Panc1 (cell line): ENCODE data around the gene DPH3. TPM values are rescaled to one million over a fixed set of nuclear protein-coding genes. Genes with fewer than 3 reads are reported as not detected.

Experiments
- ATAC-seq: fragments of 200-7000 bp; cut with Tn5 transposase; 2 replicates; pipeline ENCODE4 v1.9.1; 2020; ENCODE audit warnings: mild to moderate bottlenecking, moderate library complexity
- BruUV-seq: library from RNA; stranded (reverse); fragments of 400-500 nt; replicated peaks from 2 replicates; lab custom pipeline; 2021; lab: Mats Ljungman, UMichigan
- CTCF ChIA-PET: fragments of 300-600 bp; sonication (Branson Sonifier 250); formaldehyde crosslinking; loops from one replicate; lab custom pipeline; 2022; ENCODE audit warnings: antibody characterized with exemption; lab: Charles Lee
- POLR2A ChIA-PET: fragments of 300-600 bp; sonication (Branson Sonifier 250); formaldehyde crosslinking; loops from one replicate; lab custom pipeline; 2022; ENCODE audit warnings: antibody characterized with exemption; lab: Charles Lee
- DNase-seq: peaks from one replicate; pipeline ENCODE4 v3.0.0-alpha.2; 2010; ENCODE audit warnings: low read depth, low spot score
- H3K27ac ChIP-seq: 2 replicates; pipeline ENCODE4 v1.5.1; 2011; ENCODE audit warnings: mild to moderate bottlenecking, low read length, inconsistent platforms
- H3K27me3 ChIP-seq: fragments of 200-500 bp; sonication (Bioruptor generic); 2 replicates; pipeline ENCODE4 v1.6.0; 2014; ENCODE audit warnings: low read length, inconsistent platforms; ENCODE audit not compliant: control insufficient read depth, insufficient read depth
- H3K36me3 ChIP-seq: fragments of 200-500 bp; sonication (Bioruptor generic); 2 replicates; pipeline ENCODE4 v1.5.1; 2014; ENCODE audit warnings: inconsistent platforms, mild to moderate bottlenecking, low read length, moderate library complexity; ENCODE audit not compliant: control insufficient read depth, insufficient read depth
- H3K4me1 ChIP-seq: 2 replicates; pipeline ENCODE4 v1.5.1; 2011; ENCODE audit warnings: inconsistent platforms, mild to moderate bottlenecking, low read length, moderate library complexity; ENCODE audit not compliant: control insufficient read depth, insufficient read depth
- H3K4me3 ChIP-seq, 2 experiments: 2 replicates each; pipeline ENCODE4 v1.5.1; 2011 to 2012; ENCODE audit warnings: low read depth in 2 of 2, low read length in 2 of 2, mild to moderate bottlenecking in 2 of 2, inconsistent platforms in 1 of 2, moderate library complexity in 1 of 2
- H3K9me3 ChIP-seq: fragments of 200-500 bp; sonication (Bioruptor generic); 2 replicates; pipeline ENCODE4 v1.5.1; 2014; ENCODE audit warnings: low read depth, mild to moderate bottlenecking, inconsistent platforms, low read length, moderate library complexity; ENCODE audit not compliant: control insufficient read depth, insufficient read depth
- CTCF ChIP-seq: fragments of 450-650 bp; IDR thresholded peaks from 2 replicates; pipeline ENCODE4 v1.5.1; 2017; ENCODE audit warnings: mild to moderate bottlenecking
- POLR2AphosphoS5 ChIP-seq: IDR thresholded peaks from 2 replicates; pipeline ENCODE4 v1.6.1; 2012; ENCODE audit warnings: mild to moderate bottlenecking, low read depth, low read length, moderate library complexity
- REST ChIP-seq, 2 experiments: IDR thresholded peaks; 2 replicates each; pipeline ENCODE4 v1.6.1; 2011 to 2012; ENCODE audit warnings: low read depth in 2 of 2, control low read depth in 1 of 2, low read length in 1 of 2, mild to moderate bottlenecking in 1 of 2, moderate library complexity in 1 of 2; ENCODE audit not compliant: insufficient read depth in 1 of 2
- SIN3A ChIP-seq: IDR thresholded peaks from 2 replicates; pipeline ENCODE4 v1.6.1; 2012; ENCODE audit warnings: low read depth, mild to moderate bottlenecking, low read length, moderate library complexity, borderline replicate concordance; ENCODE audit not compliant: insufficient read depth
- TCF7L2 ChIP-seq: IDR thresholded peaks from 2 replicates; pipeline ENCODE4 v1.6.1; 2011; ENCODE audit warnings: mild to moderate bottlenecking, low read depth, low read length, inconsistent platforms
- in situ Hi-C: cut with HindIII; loops from 2 replicates; pipeline ENCODE4 v1.10.0; 2016; ENCODE audit warnings: low sequenced_read_pairs, low pct_unique_long_range_greater_than_20kb
- intact Hi-C: fragments of 100-400 bp; cut with micrococcal nuclease; formaldehyde crosslinking; loops from one replicate; pipeline ENCODE4 v1.10.0; 2022; ENCODE audit not compliant: unreplicated experiment
- total RNA-seq: library from RNA; stranded (reverse); gene quantifications from one replicate; pipeline ENCODE4 v1.2.1, GENCODE V29; 2021; ENCODE audit not compliant: unreplicated experiment

Gene DPH3
- total RNA-seq, 1 experiment from 2014 or later, result 16.5 TPM

GRCh38 chr3:16290007-16290826, 25.5 kb upstream of the DPH3 start:
- H3K4me3 ChIP-seq, result no peak overlapping the region

More at GRCh38 chr3:16290007-16290826, 25.5 kb upstream of the DPH3 start:
- Histone ChIP-seq H3K27me3 (no peaks in the 10 kb centered on the region), H3K27ac (no peak overlapping the region), H3K4me1 (no peaks in the 10 kb centered on the region), H3K36me3 (no peaks in the 10 kb centered on the region), H3K9me3 (no peaks in the 10 kb centered on the region)
- TF ChIP-seq CTCF, result peak; percentile 69; the same call in 1 of the 2 replicates
- TF ChIP-seq POLR2AphosphoS5, result no peak
- no peak for TF ChIP-seq SIN3A
- no peak for TF ChIP-seq TCF7L2
- TF ChIP-seq REST (IDR thresholded peaks at IDR 0.05; ENCODE audit: insufficient read depth in 1 of 2, low read depth in 2 of 2, low read length in 1 of 2), result no peak
- CTCF ChIA-PET, result interaction anchor here (0.6 to 1.5 kb wide), 5 partner anchors 14 to 309 kb away, joined by 3 to 11 read pairs (median 4); no protein-coding TSS in a partner anchor
- in situ Hi-C loops (no loop called here), intact Hi-C loops (loop anchor here (1.0 kb wide), 1 partner anchor 260 kb away; no protein-coding TSS in a partner anchor)
- no TSS peak for BruUV-seq
- POLR2A ChIA-PET, result interaction anchor here (0.5 to 0.6 kb wide), 2 partner anchors 25 to 26 kb away, joined by 3 to 12 read pairs; partner anchors contain the start of gene OXNAD1
- DNase-seq, result peak; percentile 20
- peak; percentile 68; the same call in 1 of the 2 replicates for ATAC-seq
